H1 (cell line): ENCODE data around the gene EXD2. TPM values are rescaled to one million over a fixed set of nuclear protein-coding genes. Genes with fewer than 3 reads are reported as not detected.
"Not testable (repeated sequence)": the region's sequence is repeated elsewhere in the genome, so short reads cannot be mapped to it uniquely, and the experiment has no call there.

ENCODE experiments used
- CTCF ChIA-PET: fragments of 300-600 bp; sonication (Branson Sonifier 250); formaldehyde crosslinking; loops from one replicate; lab custom pipeline; 2021; ENCODE audit not compliant: partially characterized antibody; lab: Charles Lee
- POLR2A ChIA-PET: fragments of 300-600 bp; sonication (Branson Sonifier 250); formaldehyde crosslinking; loops from one replicate; lab custom pipeline; 2021; ENCODE audit warnings: inconsistent platforms; ENCODE audit not compliant: partially characterized antibody; lab: Charles Lee
- DNase-seq, 2 experiments: peaks; one replicate each; pipeline versions ENCODE4 v3.0.0 to v3.0.0-alpha.2; 2010 to 2022; ENCODE audit warnings: low spot score in 2 of 2, low read depth in 1 of 2, mixed read lengths in 1 of 2
- FAIRE-seq: peaks from 2 replicates; lab custom pipeline; 2011; peaks lifted over from hg19 to GRCh38; lab: Jason Lieb, UNC
- H2AFZ ChIP-seq: 2 replicates; pipeline ENCODE4 v1.8.1; 2012; ENCODE audit warnings: low read length, inconsistent platforms
- H2AK5ac ChIP-seq: 2 replicates; pipeline ENCODE4 v1.6.1; 2013; ENCODE audit warnings: low read depth, low read length
- H2BK120ac ChIP-seq: replicated peaks from 2 replicates; pipeline ENCODE3; 2013; ENCODE audit warnings: low read depth, low read length, inconsistent platforms
- H2BK12ac ChIP-seq: 2 replicates; pipeline ENCODE4 v1.6.1; 2013; ENCODE audit warnings: low read depth, low read length
- H2BK15ac ChIP-seq: 2 replicates; pipeline ENCODE4 v1.6.1; 2013; ENCODE audit warnings: low read length
- H2BK20ac ChIP-seq: 2 replicates; pipeline ENCODE4 v1.6.1; 2013; ENCODE audit warnings: low read length
- H2BK5ac ChIP-seq: 2 replicates; pipeline ENCODE4 v1.6.1; 2013; ENCODE audit warnings: low read depth, low read length
- H3K14ac ChIP-seq: 2 replicates; pipeline ENCODE4 v1.6.1; 2013; ENCODE audit warnings: inconsistent platforms; ENCODE audit not compliant: insufficient read length
- H3K18ac ChIP-seq: 2 replicates; pipeline ENCODE4 v1.6.1; 2013; ENCODE audit warnings: low read length; ENCODE audit errors: extremely low read depth
- H3K23ac ChIP-seq: 2 replicates; pipeline ENCODE4 v1.6.1; 2013; ENCODE audit warnings: inconsistent platforms; ENCODE audit not compliant: insufficient read length
- H3K23me2 ChIP-seq: 2 replicates; pipeline ENCODE4 v1.6.1; 2013; ENCODE audit warnings: low read depth, low read length
- H3K27ac ChIP-seq: 2 replicates; pipeline ENCODE4 v1.6.1; 2011; ENCODE audit warnings: low read depth, low read length, inconsistent platforms
- H3K27me3 ChIP-seq, 4 experiments: replicated peaks in 1 of 4; 1 replicate in 1 of 4; 2 replicates in 3 of 4; pipeline versions ENCODE4 v1.6.1 to v1.8.1; 2011 to 2013; ENCODE audit warnings: low read length in 3 of 4, mild to moderate bottlenecking in 3 of 4, inconsistent platforms in 2 of 4, mixed read lengths in 2 of 4, moderate library complexity in 1 of 4; ENCODE audit not compliant: control insufficient read depth in 3 of 4, insufficient read depth in 3 of 4; ENCODE audit errors: extremely low read depth in 1 of 4
- H3K36me3 ChIP-seq, 4 experiments: 2 replicates each; pipeline versions ENCODE4 v1.6.1 to v1.8.1; 2011 to 2013; ENCODE audit warnings: mild to moderate bottlenecking in 4 of 4, low read length in 3 of 4, moderate library complexity in 2 of 4, control low read depth in 1 of 4, inconsistent platforms in 1 of 4; ENCODE audit not compliant: insufficient read depth in 4 of 4, control insufficient read depth in 2 of 4
- H3K4ac ChIP-seq: replicated peaks from 2 replicates; pipeline ENCODE3; 2013; ENCODE audit warnings: low read length, low read depth, mixed read lengths, inconsistent platforms; ENCODE audit not compliant: insufficient read length
- H3K4me1 ChIP-seq, 4 experiments: replicated peaks in 1 of 4; 1 replicate in 1 of 4; 2 replicates in 3 of 4; pipeline versions ENCODE4 v1.6.1 to v1.8.1; 2011 to 2013; ENCODE audit warnings: low read length in 3 of 4, inconsistent platforms in 2 of 4, mixed read lengths in 1 of 4; ENCODE audit not compliant: insufficient read depth in 4 of 4, control insufficient read depth in 3 of 4
- H3K4me2 ChIP-seq, 2 experiments: 2 replicates each; pipeline versions ENCODE4 v1.6.1 to v1.8.1; 2011 to 2013; ENCODE audit warnings: low read depth in 2 of 2, low read length in 2 of 2, control low read depth in 1 of 2, inconsistent platforms in 1 of 2, mild to moderate bottlenecking in 1 of 2; ENCODE audit not compliant: insufficient read depth in 1 of 2
- H3K4me3 ChIP-seq, 4 experiments: fragments of 200-600, 300-600 bp in 1 of 4; sonication (generic), shearing (Covaris generic), sonication (Bioruptor Twin) in 1 of 4; 2 replicates each; pipeline versions ENCODE4 v1.5.1 to v1.8.1; 2011 to 2016; ENCODE audit warnings: low read length in 4 of 4, low read depth in 3 of 4, control low read depth in 2 of 4, inconsistent platforms in 2 of 4, mild to moderate bottlenecking in 2 of 4, mixed read lengths in 1 of 4, moderate library complexity in 1 of 4; ENCODE audit not compliant: insufficient read depth in 2 of 4; ENCODE audit errors: extremely low read depth in 1 of 4
- H3K56ac ChIP-seq: replicated peaks from 2 replicates; pipeline ENCODE3; 2013; ENCODE audit warnings: low read depth, mild to moderate bottlenecking, mixed read lengths, low read length, inconsistent platforms; ENCODE audit not compliant: insufficient read length
- H3K79me1 ChIP-seq: 2 replicates; pipeline ENCODE4 v1.6.1; 2013; ENCODE audit warnings: low read depth, low read length, control low read depth
- H3K79me2 ChIP-seq, 2 experiments: 2 replicates each; pipeline versions ENCODE4 v1.6.1 to v1.8.1; 2012 to 2013; ENCODE audit warnings: low read length in 2 of 2, mild to moderate bottlenecking in 2 of 2, inconsistent platforms in 1 of 2; ENCODE audit not compliant: insufficient read depth in 2 of 2, control insufficient read depth in 1 of 2
- H3K9ac ChIP-seq, 4 experiments: replicated peaks in 1 of 4; 1 replicate in 1 of 4; 2 replicates in 3 of 4; pipeline versions ENCODE4 v1.6.1 to v1.8.1; 2011 to 2013; ENCODE audit warnings: low read depth in 3 of 4, low read length in 3 of 4, control low read depth in 2 of 4, mild to moderate bottlenecking in 2 of 4, moderate library complexity in 2 of 4, inconsistent platforms in 1 of 4; ENCODE audit errors: extremely low read depth in 1 of 4
- H3K9me3 ChIP-seq, 2 experiments: 2 replicates each; pipeline versions ENCODE4 v1.6.1 to v1.8.1; 2012 to 2013; ENCODE audit warnings: mild to moderate bottlenecking in 2 of 2, moderate library complexity in 2 of 2, control low read depth in 1 of 2, inconsistent platforms in 1 of 2, low read depth in 1 of 2, low read length in 1 of 2, mixed read lengths in 1 of 2; ENCODE audit not compliant: insufficient read depth in 2 of 2
- H4K20me1 ChIP-seq, 2 experiments: replicated peaks in 1 of 2; 2 replicates each; pipeline versions ENCODE3 to v1.8.1; 2011 to 2013; ENCODE audit warnings: inconsistent platforms in 2 of 2, low read length in 2 of 2, mild to moderate bottlenecking in 1 of 2; ENCODE audit not compliant: insufficient read depth in 2 of 2, control insufficient read depth in 1 of 2
- H4K5ac ChIP-seq: 2 replicates; pipeline ENCODE4 v1.6.1; 2013; ENCODE audit warnings: low read length, low read depth, mixed read lengths, inconsistent platforms; ENCODE audit not compliant: insufficient read length
- H4K8ac ChIP-seq: 2 replicates; pipeline ENCODE4 v1.8.0; 2013; ENCODE audit warnings: mild to moderate bottlenecking, moderate library complexity, low read length, inconsistent platforms; ENCODE audit not compliant: insufficient read depth; ENCODE audit errors: extremely low read depth
- H4K91ac ChIP-seq: replicated peaks from 2 replicates; pipeline ENCODE3; 2013; ENCODE audit warnings: low read length, mixed read lengths, inconsistent platforms; ENCODE audit not compliant: insufficient read length
- BRCA1 ChIP-seq: IDR thresholded peaks from 2 replicates; pipeline ENCODE4 v1.6.1; 2012; ENCODE audit warnings: low read depth, low read length, improper control_type of control experiment
- FOSL1 ChIP-seq: IDR thresholded peaks from 2 replicates; pipeline ENCODE4 v1.6.1; 2011; ENCODE audit warnings: mild to moderate bottlenecking, low read depth, low read length, moderate library complexity; ENCODE audit not compliant: insufficient read depth
- KDM1A ChIP-seq: fragments of 200-600, 300-600 bp; sonication (generic); IDR thresholded peaks from 2 replicates; pipeline ENCODE4 v1.7.1; 2016; ENCODE audit warnings: mild to moderate bottlenecking, low read length, borderline replicate concordance
- SIX5 ChIP-seq: IDR thresholded peaks from 2 replicates; pipeline ENCODE4 v1.6.1; 2011; ENCODE audit warnings: mild to moderate bottlenecking, low read depth, low read length
- WGBS, 2 experiments: shearing (Covaris generic) in 1 of 2; methylation state at CpG; one replicate each; pipeline versions ENCODE4 v1.1.6 to v1.1.7; 2013 to 2015; ENCODE audit warnings: low lambda C conversion rate in 2 of 2, mixed read lengths in 2 of 2, inconsistent platforms in 1 of 2, low coverage in 1 of 2, missing lambda C conversion rate in 1 of 2; ENCODE audit not compliant: insufficient replicate concordance in 2 of 2, insufficient coverage in 1 of 2, insufficient read length in 1 of 2; ENCODE audit errors: extremely low coverage in 1 of 2, missing lambda C conversion rate in 1 of 2; 5-methylcytosine and 5-hydroxymethylcytosine counted together
- polyA plus RNA-seq, 7 experiments: library from polyadenylated mRNA; depleted of rRNA in 3 of 7; stranded (reverse) in 5 of 7; unstranded in 2 of 7; fragments of >200 nt in 5 of 7; fragments of 200-250 nt in 2 of 7; gene quantifications; 1 replicate in 5 of 7; 2 replicates in 1 of 7; 4 replicates in 1 of 7; pipeline versions ENCODE4 v1.2.1 to v1.2.3, GENCODE V29; 2011 to 2013; ENCODE audit warnings: missing spikeins in 2 of 7, mixed read lengths in 2 of 7
- total RNA-seq: library from RNA; stranded (reverse); fragmentation: NEBNext Ultra II Directional; extraction: Animal tissue kit (Norgen Biotek cat#: 25700); gene quantifications from 2 replicates; pipeline ENCODE4 v1.2.1, GENCODE V29; 2021

Gene EXD2
- total and polyA plus RNA-seq, 2 of the 8 experiments (the other 6 are each of a cell fraction or from before 2014, with no cell fraction given): 11.9 to 25.9 TPM

GRCh38 chr14:69275331-69275730 is 84.0 kb downstream of the EXD2 start (continued):
- TF ChIP-seq SIX5: no peak
- TF ChIP-seq KDM1A: no peak
- no peak for TF ChIP-seq BRCA1
- no peak for TF ChIP-seq FOSL1

GRCh38 chr14:69277356-69277755 is 86.1 kb downstream of the EXD2 start:
- H3K14ac ChIP-seq, H3K27ac ChIP-seq, POLR2A ChIA-PET, H3K23ac ChIP-seq, H3K27me3 ChIP-seq, H3K4me3 ChIP-seq, H3K56ac ChIP-seq, H2AFZ ChIP-seq, H3K79me2 ChIP-seq, H3K4ac ChIP-seq, H2AK5ac ChIP-seq, H3K4me2 ChIP-seq, H3K9ac ChIP-seq, H4K5ac ChIP-seq, H3K4me1 ChIP-seq, H2BK120ac ChIP-seq, H3K23me2 ChIP-seq, H2BK12ac ChIP-seq, H2BK20ac ChIP-seq, DNase-seq, H3K9me3 ChIP-seq, H2BK15ac ChIP-seq, H4K91ac ChIP-seq, H3K36me3 ChIP-seq, H3K18ac ChIP-seq, H4K8ac ChIP-seq, FAIRE-seq, H4K20me1 ChIP-seq, H3K79me1 ChIP-seq, H2BK5ac ChIP-seq: not testable (repeated sequence)
- CTCF ChIA-PET: interaction anchor here (0.6 to 1.5 kb wide), 3 partner anchors 10 to 35 kb away, joined by 3 read pairs; no protein-coding TSS in a partner anchor
- WGBS, 2 experiments: 98% methylated on average over 3 of the region's 3 CpGs; no CpG with 5 or more reads in 1 of the 2 experiments
